MG63 (cell line): Measurements from ENCODE around the gene FUBP3. TPM values are rescaled to one million over a fixed set of nuclear protein-coding genes. Genes with fewer than 3 reads are reported as not detected.

Experiments
- DNase-seq: peaks from one replicate; pipeline ENCODE4 v3.0.0-alpha.2; 2020
- H3K27me3 ChIP-seq: fragments of 250-450 bp; sonication (Bioruptor Pico); 2 replicates; pipeline ENCODE4 v1.5.1; 2020; ENCODE audit warnings: mild to moderate bottlenecking, moderate library complexity
- H3K36me3 ChIP-seq: fragments of 250-450 bp; sonication (Bioruptor Pico); 2 replicates; pipeline ENCODE4 v1.5.1; 2020; ENCODE audit warnings: mild to moderate bottlenecking, moderate library complexity
- H3K4me3 ChIP-seq: fragments of 250-450 bp; sonication (Bioruptor Pico); 2 replicates; pipeline ENCODE4 v1.5.1; 2020; ENCODE audit warnings: mild to moderate bottlenecking, moderate library complexity
- H3K9me3 ChIP-seq: fragments of 250-450 bp; sonication (Bioruptor Pico); 2 replicates; pipeline ENCODE4 v1.5.1; 2020; ENCODE audit warnings: mild to moderate bottlenecking, moderate library complexity
- total RNA-seq: library from RNA; depleted of rRNA; stranded (reverse); fragments of >200 nt; shearing (Covaris generic); gene quantifications from 2 replicates; pipeline ENCODE4 v1.2.3, GENCODE V29; 2014; ENCODE audit warnings: low replicate concordance; rRNA removed

Gene FUBP3, protein sequence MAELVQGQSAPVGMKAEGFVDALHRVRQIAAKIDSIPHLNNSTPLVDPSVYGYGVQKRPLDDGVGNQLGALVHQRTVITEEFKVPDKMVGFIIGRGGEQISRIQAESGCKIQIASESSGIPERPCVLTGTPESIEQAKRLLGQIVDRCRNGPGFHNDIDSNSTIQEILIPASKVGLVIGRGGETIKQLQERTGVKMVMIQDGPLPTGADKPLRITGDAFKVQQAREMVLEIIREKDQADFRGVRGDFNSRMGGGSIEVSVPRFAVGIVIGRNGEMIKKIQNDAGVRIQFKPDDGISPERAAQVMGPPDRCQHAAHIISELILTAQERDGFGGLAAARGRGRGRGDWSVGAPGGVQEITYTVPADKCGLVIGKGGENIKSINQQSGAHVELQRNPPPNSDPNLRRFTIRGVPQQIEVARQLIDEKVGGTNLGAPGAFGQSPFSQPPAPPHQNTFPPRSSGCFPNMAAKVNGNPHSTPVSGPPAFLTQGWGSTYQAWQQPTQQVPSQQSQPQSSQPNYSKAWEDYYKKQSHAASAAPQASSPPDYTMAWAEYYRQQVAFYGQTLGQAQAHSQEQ
- total RNA-seq, result 30.3 and 35.8 TPM in 2 replicates

DNA sequence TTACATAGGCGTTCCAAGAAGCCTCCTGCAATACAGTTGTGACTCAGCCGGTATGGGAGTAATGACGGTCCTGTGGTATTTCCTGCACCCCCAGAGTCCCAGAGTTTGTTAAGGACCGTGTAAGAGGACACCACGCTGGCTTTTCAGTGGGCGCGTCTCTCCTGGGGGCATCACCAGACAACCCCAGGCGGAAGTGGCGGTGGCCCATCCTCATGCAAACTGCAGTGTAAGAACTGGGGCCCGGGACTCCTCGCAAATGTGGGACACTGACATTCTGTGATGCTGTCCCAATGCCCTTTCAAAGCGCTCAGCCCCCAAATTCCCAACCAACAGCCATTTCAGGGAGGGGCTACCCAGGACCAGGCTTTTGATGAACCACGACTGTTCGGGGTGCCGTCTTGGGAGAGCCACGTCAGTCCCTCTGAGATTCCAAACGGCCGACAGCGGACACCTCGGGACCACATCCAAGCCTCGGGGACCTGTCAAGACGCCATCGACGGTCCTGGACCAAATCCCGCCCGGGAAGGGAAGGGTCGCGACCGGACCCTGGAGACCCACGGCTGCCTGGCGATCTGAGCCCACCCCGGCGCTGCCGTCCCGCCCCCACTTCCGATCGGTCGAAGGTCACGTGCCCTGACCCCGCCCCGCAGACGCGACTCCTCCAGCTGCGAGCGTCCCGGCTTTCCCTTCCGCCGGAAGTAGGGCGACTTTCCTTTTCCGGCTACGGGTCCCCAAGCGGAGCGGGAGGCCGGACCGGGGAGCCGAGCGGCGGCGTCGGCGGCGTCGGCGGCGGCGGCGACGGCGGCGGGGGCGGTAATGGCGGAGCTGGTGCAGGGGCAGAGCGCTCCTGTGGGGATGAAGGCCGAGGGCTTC lies at the start of gene FUBP3:
TSS of gene FUBP3 (plus strand) at position 713 of the 873 bp plus-strand sequence. CDS start at position 817, 104 bp downstream.
- no peaks in the 10 kb centered on the region for H3K27me3 ChIP-seq
- H3K36me3 ChIP-seq, result peaks cover 21% of the 10 kb centered on the region
- DNase-seq, result peak; percentile 93
- H3K4me3 ChIP-seq, result peak within 1 kb of the TSS; percentile 78
- H3K9me3 ChIP-seq, result no peaks in the 10 kb centered on the region

DNA sequence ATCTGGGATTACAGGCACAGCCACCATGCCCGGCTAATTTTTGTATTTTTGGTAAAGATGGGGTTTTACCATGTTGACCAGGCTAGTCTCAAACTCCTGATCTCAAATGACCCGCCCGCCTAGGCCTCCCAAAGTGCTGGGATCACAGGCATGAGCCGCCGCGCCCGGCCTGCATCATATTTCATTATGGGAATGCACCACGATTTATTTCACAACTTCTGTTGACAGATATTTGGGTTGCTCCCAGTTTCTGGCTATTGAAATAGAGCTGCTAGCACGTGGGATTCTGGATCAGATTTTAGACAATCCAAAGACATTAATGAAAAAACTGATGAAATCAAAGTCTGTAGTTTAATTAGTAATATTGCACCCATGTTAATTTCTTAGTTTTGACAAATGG lies 48.4 kb upstream of the FUBP3 start:
- H3K9me3 ChIP-seq, result no peaks in the 10 kb centered on the region
- H3K27me3 ChIP-seq, result no peaks in the 10 kb centered on the region
- DNase-seq, result no peak

DNA sequence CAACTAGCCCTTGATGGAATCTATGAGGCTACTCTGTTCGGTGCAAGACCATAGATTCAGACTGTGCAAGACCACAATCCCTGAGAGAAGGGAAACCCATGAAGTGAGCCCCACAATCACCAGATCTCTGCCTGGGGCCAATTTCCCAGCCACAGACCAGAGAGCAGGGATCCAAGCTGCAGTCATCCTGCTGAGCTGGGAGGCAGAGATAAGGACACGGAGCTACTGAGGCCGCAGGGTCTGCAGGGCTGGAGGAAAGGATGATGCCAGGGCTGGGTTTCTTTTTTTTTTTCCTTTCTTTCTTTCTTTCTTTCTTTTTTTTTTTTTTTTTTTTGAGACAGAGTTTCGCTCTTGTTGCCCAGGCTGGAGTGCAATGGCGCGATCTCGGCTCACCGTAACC lies 47.7 kb upstream of the FUBP3 start:
- no peak for DNase-seq
- Histone ChIP-seq H3K9me3 (no peaks in the 10 kb centered on the region), H3K27me3 (no peaks in the 10 kb centered on the region), H3K36me3 (no peaks in the 10 kb centered on the region), H3K4me3 (no peak overlapping the region)

More for the DNA sequence above, 48.4 kb upstream of the FUBP3 start:
- Histone ChIP-seq H3K36me3 (no peaks in the 10 kb centered on the region), H3K4me3 (no peak overlapping the region)

DNA sequence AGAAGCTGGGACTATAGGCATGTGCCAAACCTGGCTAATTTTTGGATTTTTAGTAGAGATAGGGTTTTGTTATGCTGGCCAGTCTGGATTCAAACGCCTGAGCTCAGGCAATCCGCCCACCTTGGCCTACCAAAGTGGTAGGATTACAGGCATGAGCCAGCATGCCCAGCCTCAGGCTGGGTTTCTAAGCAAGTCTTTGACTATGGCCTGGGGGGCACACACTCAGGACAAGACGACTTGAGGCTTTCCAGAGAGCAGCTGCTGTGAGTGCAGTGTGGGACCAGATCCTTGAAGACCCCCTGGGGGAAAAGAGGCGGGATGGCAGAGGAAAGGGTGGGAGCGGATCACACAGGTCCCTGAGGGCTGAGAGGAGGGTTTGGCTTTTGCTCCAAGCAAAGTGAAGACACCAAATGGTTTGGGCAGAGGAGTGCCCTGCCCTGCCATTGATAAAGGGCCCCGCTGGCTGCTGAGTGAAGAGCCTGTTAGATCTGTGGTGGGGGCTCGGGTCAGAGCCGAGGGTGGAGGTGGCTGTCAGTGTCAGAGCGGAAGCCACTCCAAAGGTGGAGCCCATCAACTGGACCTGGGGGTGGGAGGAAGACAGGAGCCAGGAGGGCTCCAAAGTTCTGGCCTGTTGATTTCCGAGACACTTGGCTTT lies 46.8 kb upstream of the FUBP3 start:
- H3K4me3 ChIP-seq, result no peak overlapping the region
- DNase-seq, result no peak
- H3K27me3 ChIP-seq, result no peaks in the 10 kb centered on the region
- H3K9me3 ChIP-seq, result no peaks in the 10 kb centered on the region
- no peaks in the 10 kb centered on the region for H3K36me3 ChIP-seq

DNA sequence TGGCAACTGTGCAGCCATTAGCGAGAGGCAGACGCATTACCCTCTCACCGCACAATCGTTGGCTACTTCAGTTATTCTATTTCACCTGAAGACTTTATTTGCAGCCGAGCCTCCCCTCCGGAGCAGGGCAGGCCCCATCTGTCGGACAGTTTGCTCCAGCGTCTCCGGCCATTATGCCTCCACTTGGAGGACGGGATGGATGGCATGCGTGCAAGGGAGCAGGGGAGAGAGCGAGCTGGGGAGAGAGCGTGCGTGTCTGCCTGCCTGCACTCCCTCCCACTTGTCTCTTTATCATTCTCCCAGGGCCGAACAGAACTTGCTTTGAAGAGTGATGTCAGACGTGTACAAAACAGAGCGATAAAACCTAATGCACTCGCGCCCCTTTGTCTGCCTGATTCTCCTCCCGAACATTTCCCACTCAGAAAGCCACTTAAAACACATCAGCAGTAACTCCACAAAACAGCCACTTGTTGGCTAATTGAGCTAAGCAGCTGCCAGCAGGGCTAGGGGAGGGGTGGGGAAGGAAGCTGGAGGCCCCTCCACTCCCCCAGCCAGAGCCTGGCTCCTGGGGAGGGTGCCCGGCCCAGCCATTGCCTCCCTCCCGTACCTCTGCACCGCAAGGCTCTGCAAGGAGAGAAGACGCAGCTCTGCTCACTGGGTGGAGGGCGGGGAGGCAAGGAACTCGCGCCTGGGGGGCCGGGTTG lies 43.4 kb upstream of the FUBP3 start:
- H3K4me3 ChIP-seq, result no peak overlapping the region
- DNase-seq, result no peak
- H3K36me3 ChIP-seq, result no peaks in the 10 kb centered on the region
- no peaks in the 10 kb centered on the region for H3K9me3 ChIP-seq
- no peaks in the 10 kb centered on the region for H3K27me3 ChIP-seq

DNA sequence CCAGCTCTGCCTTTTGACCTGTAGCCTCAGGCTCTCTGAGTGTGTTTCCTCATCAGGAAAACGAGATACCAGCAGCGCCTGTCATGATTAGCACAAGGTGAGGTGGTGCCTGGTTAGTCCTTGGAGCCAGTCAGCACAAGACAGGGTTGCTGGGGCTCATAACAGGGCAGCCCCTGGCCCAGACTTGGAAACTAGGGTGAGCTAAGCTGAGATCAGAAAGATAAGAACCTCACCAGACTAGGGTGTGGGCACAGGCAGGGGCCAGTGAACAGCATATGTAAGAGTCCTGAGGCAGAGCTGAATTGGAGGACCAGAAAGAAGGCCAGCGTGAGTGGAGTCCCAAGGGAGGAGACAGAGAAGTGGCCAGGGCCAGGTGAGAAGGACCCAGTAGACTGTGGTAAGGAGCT lies 42.7 kb upstream of the FUBP3 start:
- no peak for DNase-seq
- Histone ChIP-seq H3K27me3 (no peaks in the 10 kb centered on the region), H3K4me3 (no peak overlapping the region), H3K36me3 (no peaks in the 10 kb centered on the region), H3K9me3 (no peaks in the 10 kb centered on the region)

DNA sequence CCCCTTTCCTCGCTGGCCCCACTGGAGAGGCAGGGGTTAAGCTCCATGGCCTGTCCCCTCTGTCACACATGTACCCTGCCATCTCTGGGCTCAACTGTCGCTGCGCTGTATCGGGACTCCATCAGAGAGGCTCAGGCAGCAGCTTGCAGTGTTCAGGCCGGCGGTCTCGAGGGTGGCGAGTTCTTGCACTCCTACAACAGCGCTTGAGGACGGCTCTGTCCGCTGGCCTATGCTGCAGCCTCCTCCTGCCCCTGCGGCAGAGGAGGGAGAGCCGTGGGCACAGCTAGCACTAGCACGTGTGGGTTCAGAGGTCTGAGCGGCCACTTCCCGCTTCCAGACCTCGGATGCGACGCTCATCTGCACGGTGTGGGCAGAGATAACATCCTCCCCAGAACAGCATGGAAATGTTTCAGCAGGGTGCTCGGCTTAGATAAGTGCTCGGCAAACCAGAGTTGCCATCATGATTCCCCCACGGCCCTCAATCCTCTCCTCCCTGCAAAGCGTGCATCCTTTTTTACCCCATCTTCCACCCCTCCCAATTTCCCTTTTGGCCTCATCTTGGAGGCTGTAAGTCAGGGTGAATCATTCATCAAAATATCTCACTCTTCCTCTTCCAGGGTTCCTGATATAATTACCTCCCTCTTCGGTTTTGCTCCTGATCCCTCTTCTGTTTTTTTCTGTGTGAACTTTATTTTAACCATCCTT lies 41.9 kb upstream of the FUBP3 start:
- no peak for DNase-seq
- Histone ChIP-seq H3K4me3 (no peak overlapping the region), H3K27me3 (no peaks in the 10 kb centered on the region), H3K9me3 (no peaks in the 10 kb centered on the region), H3K36me3 (no peaks in the 10 kb centered on the region)

DNA sequence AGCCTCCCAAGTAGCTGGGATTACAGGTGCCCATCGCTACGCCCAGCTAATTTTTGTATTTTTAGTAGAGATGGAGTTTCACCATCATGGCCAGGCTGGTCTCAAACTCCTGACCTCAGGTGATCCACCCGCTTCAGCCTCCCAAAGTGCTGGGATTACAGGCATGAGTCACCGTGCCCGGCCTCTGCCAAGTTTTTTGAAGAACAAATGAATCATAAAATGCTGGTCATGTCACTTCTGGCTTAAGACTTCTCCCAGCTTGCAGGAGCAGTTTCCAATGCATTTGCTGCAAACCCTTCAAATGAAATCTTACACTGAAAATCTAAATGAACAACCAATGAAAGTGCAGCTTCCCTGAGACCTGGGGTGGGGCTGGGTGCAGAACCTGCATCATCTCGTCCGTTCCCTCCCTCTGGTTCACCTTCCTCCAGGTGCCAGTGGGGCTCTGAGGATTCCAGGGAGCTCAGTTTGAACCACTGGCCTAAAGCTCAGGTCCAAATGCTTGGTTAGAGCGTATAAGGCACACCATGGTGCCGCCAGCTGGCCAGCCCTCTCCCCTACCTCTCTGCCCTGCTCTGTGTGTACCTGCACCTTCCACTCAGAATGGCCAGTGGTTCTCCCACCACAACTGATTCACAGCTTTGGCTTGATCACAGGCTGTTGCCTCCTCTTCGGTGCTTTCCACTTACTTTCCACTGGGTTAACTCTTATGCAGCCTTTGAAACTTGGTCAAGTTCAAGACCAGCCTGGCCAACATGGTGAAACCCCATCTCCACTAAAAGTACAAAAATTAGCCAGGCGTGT lies 39.8 kb upstream of the FUBP3 start:
- no peaks in the 10 kb centered on the region for H3K27me3 ChIP-seq
- H3K36me3 ChIP-seq, result no peaks in the 10 kb centered on the region
- H3K4me3 ChIP-seq, result no peak overlapping the region
- no peaks in the 10 kb centered on the region for H3K9me3 ChIP-seq
- peak; percentile 84 for DNase-seq

DNA sequence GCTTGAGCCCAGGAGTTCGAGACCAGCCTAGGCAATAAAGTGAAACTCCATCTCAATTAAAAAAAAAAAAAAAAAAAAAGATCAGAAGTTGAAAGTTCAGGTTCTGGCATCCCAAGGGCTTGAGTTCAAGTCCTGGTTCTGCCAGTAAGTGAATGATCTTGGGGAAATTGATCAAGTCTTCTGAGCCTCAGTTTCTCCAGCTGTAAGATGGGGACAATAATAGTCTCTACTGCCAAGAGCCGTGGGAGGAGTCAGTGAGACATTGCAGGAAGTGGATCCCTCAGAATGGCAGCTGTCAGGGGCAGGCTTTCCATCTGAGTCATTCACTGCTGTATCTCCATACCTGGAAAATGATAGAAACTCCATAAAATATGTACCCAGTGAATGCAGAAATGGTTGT lies 37.8 kb upstream of the FUBP3 start:
- Histone ChIP-seq H3K36me3 (no peaks in the 10 kb centered on the region), H3K9me3 (no peaks in the 10 kb centered on the region), H3K27me3 (no peaks in the 10 kb centered on the region), H3K4me3 (no peak overlapping the region)
- DNase-seq, result peak; percentile 20

DNA sequence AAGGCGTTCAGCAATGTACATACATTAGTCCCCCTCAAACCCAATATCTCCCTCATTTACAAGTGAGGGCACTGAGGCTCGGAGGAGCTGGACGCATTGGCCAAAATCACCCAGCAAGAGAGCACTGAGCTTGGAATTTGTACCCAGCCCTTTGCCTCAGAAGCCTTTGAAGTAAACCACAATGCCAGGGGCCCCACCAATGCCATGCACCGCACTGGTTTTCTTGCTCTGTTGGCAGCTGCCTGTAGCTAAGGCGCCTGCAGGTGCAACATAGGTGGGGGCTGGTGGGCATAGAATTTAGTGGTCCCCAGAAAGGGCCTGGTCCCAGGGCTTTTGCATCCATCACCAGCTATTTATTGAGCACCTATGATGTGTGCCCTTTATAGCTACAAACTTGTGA lies 37.3 kb upstream of the FUBP3 start:
- no peaks in the 10 kb centered on the region for H3K27me3 ChIP-seq
- H3K9me3 ChIP-seq, result no peaks in the 10 kb centered on the region
- no peak overlapping the region for H3K4me3 ChIP-seq
- no peak for DNase-seq
- no peaks in the 10 kb centered on the region for H3K36me3 ChIP-seq

DNA sequence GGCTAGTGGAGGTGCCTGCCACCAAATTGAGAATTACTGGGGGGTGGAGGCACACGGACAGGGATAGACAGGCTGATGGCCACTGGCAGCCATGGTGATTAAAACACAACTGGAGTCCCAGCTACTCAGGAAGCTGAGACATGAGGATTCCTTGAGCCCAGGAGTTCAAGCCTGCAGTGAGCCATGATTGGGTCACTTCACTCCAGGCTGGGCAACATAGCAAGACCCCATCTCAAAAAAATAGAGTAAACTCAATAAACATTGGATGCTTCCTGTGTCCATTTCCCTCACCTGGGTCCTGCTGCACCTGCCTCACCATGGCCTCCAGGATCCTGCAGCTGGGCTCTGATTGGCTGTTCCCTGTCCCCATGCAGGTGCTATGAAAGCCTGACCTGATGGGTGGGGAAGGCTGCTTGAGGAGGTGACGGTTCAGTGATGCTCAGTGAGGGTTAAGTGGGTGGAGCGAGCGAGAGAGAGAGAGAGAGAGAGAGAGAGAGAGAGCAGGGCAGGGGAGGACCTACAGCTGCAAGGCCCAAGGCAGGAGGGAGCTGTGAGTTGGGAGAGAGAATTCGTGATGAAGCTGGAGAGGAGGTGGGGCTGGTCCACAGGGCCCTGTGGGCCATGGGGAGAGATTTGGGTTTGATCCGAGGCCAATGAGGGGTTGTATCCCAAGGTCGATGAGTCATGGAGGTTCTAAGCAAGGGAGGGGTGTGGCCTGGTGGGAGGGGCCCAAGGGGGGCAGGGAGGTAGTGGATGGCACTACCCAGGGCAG lies 36.7 kb upstream of the FUBP3 start:
- no peak overlapping the region for H3K4me3 ChIP-seq
- peak; percentile 54 for DNase-seq
- no peaks in the 10 kb centered on the region for H3K9me3 ChIP-seq
- no peaks in the 10 kb centered on the region for H3K27me3 ChIP-seq
- H3K36me3 ChIP-seq, result no peaks in the 10 kb centered on the region

DNA sequence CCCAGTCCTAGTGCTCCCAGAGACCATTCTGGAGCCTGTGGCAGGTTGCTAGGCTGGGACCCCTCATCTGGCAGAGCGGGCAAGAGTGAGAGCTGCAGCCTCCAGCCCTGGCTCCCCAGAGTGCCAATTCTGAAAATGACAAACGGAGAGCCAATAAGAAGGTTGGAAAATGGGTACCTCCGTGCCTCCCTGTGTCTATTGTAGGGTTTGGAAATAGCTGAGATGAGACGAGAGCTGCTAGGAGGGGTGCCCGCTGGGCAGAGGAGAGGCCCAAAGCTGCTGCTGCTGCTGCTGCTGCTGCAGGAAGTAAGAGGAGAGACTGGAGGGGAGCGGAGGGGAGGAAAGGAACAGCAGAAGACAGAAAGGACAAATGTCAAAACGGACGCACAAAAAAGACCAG lies 36.0 kb upstream of the FUBP3 start:
- H3K9me3 ChIP-seq, result no peaks in the 10 kb centered on the region
- no peak for DNase-seq
- H3K36me3 ChIP-seq, result no peaks in the 10 kb centered on the region
- H3K4me3 ChIP-seq, result no peak overlapping the region
- no peaks in the 10 kb centered on the region for H3K27me3 ChIP-seq

DNA sequence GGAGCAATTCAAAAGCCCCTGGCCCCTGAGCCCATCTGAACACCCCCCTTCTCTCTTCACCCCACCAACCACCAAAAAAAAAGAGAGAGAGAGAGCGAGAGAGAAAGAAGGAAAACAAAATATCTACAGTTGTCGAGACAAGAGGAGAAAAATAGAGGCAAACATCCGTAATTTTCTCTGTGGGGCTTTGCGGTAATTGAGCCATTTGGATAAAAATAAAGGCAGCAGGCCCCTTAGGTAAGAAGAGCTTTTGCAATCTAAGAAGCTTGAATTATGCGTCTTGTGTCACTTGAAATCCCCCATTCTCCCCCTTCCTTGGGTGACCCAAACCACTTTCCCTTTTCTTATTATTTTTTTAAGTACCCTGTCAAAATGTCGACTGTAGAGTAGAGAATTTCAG lies 35.5 kb upstream of the FUBP3 start:
- no peaks in the 10 kb centered on the region for H3K27me3 ChIP-seq
- H3K9me3 ChIP-seq, result no peaks in the 10 kb centered on the region
- no peak for DNase-seq
- H3K36me3 ChIP-seq, result no peaks in the 10 kb centered on the region
- no peak overlapping the region for H3K4me3 ChIP-seq

DNA sequence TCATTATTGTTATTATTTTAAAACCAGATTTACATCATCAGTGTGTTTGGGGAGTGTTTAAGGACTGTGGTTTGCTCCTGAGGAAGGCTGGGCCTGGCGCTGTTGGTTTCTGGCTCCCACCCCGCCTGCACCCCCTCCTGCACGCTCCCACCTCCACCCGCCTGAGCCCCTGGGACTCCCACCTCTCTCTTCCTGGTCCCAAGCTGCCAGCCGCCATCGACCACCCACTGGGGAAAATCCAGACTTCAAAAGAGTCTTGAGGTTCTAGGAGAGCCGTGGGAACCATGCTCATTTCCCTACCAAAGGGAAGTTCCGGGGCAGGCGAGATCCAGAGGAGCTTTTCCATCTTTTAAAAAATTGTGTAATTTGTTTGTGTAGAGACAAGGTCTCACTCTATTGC lies 35.0 kb upstream of the FUBP3 start:
- Histone ChIP-seq H3K9me3 (no peaks in the 10 kb centered on the region), H3K36me3 (no peaks in the 10 kb centered on the region), H3K27me3 (no peaks in the 10 kb centered on the region), H3K4me3 (no peak overlapping the region)
- no peak for DNase-seq
